OCI-LY7 (cell line): Measurements from ENCODE around the gene MEIS2.

ENCODE experiments used
- EZH2phosphoT487 ChIP-seq: fragments of 200-600 bp; sonication (generic); IDR thresholded peaks from 2 replicates; pipeline ENCODE4 v1.6.1; 2018; ENCODE audit warnings: low read depth, borderline replicate concordance, mild to moderate bottlenecking, mixed run types, antibody characterized with exemption, low read length, moderate library complexity, mixed read lengths
- TF ChIP-seq, protein P1 (sequence below): fragments of 200-600 bp; sonication (generic); conservative IDR thresholded peaks from 2 replicates; pipeline ENCODE4 v1.5.1; 2014; ENCODE audit warnings: mild to moderate bottlenecking, antibody characterized with exemption, low read length, moderate library complexity, mixed read lengths

DNA sequence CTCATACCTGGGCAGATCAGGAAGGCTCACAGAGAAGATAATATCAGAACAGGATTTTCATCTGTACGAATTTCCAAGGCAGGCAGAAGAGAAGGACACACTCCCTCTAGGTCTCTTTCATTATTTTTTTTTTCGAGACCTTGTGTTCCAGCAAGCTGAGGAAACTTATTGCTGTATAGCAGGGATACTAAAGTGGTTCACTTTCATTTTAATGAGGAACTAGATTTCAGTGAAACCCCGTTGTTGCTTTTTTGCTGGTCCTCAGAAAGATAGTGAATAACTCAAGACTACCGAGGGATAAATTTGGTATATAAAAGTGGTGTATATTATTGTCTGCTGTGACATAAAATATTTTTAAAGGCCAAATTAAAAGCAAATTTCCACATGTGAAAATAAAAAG, 24.6 kb downstream of the MEIS2 start:
- TF ChIP-seq, protein P1, sequence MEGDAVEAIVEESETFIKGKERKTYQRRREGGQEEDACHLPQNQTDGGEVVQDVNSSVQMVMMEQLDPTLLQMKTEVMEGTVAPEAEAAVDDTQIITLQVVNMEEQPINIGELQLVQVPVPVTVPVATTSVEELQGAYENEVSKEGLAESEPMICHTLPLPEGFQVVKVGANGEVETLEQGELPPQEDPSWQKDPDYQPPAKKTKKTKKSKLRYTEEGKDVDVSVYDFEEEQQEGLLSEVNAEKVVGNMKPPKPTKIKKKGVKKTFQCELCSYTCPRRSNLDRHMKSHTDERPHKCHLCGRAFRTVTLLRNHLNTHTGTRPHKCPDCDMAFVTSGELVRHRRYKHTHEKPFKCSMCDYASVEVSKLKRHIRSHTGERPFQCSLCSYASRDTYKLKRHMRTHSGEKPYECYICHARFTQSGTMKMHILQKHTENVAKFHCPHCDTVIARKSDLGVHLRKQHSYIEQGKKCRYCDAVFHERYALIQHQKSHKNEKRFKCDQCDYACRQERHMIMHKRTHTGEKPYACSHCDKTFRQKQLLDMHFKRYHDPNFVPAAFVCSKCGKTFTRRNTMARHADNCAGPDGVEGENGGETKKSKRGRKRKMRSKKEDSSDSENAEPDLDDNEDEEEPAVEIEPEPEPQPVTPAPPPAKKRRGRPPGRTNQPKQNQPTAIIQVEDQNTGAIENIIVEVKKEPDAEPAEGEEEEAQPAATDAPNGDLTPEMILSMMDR, result no peak
- TF ChIP-seq EZH2phosphoT487, result no peak
